ENCODE data around the gene SNX6.

SNX6 gene

GRCh38 chr14:34633742-34634141 is 3.8 kb upstream of the SNX6 start:
- no peak for DNase-seq (ENCODE audit: low spot score)
- in situ Hi-C loops (cut with MboI; ENCODE audit: low sequenced_read_pairs, unreplicated experiment), result no loop called here
- no peak for TF ChIP-seq CTCF (IDR thresholded peaks at IDR 0.05; ENCODE audit: borderline replicate concordance, control extremely low read depth, extremely low read depth, insufficient read depth, missing control alignments)

GRCh38 chr14:34632411-34632978 is 2.5 kb upstream of the SNX6 start:
- in situ Hi-C loops (cut with MboI; ENCODE audit: low sequenced_read_pairs, unreplicated experiment), result no loop called here
- DNase-seq (ENCODE audit: low spot score), result no peak
- TF ChIP-seq CTCF (IDR thresholded peaks at IDR 0.05; ENCODE audit: borderline replicate concordance, control extremely low read depth, extremely low read depth, insufficient read depth, missing control alignments), result no peak

- in situ Hi-C loops (cut with MboI; ENCODE audit: low sequenced_read_pairs, unreplicated experiment), result no loop called here
- no peak for TF ChIP-seq CTCF (IDR thresholded peaks at IDR 0.05; ENCODE audit: borderline replicate concordance, control extremely low read depth, extremely low read depth, insufficient read depth, missing control alignments)
- no peak for DNase-seq (ENCODE audit: low spot score)
Observed at GRCh38 chr14:34629344-34629656, 648 bp downstream of the SNX6 start.

- TF ChIP-seq CTCF (IDR thresholded peaks at IDR 0.05; ENCODE audit: borderline replicate concordance, control extremely low read depth, extremely low read depth, insufficient read depth, missing control alignments), result no peak
- DNase-seq (ENCODE audit: low spot score), result no peak
- in situ Hi-C loops (cut with MboI; ENCODE audit: low sequenced_read_pairs, unreplicated experiment), result no loop called here
Observed at GRCh38 chr14:34628681-34629135, 1.2 kb downstream of the SNX6 start.

GRCh38 chr14:34623506-34623905 is 6.4 kb downstream of the SNX6 start:
- in situ Hi-C loops (cut with MboI; ENCODE audit: low sequenced_read_pairs, unreplicated experiment), result no loop called here
- no peak for TF ChIP-seq CTCF (IDR thresholded peaks at IDR 0.05; ENCODE audit: borderline replicate concordance, control extremely low read depth, extremely low read depth, insufficient read depth, missing control alignments)
- DNase-seq (ENCODE audit: low spot score), result no peak

- DNase-seq (ENCODE audit: low spot score), result no peak
- no peak for TF ChIP-seq CTCF (IDR thresholded peaks at IDR 0.05; ENCODE audit: borderline replicate concordance, control extremely low read depth, extremely low read depth, insufficient read depth, missing control alignments)
- in situ Hi-C loops (cut with MboI; ENCODE audit: low sequenced_read_pairs, unreplicated experiment), result no loop called here
Observed at GRCh38 chr14:34620839-34621238, 9.1 kb downstream of the SNX6 start.

- DNase-seq (ENCODE audit: low spot score), result no peak
- in situ Hi-C loops (cut with MboI; ENCODE audit: low sequenced_read_pairs, unreplicated experiment), result no loop called here
- TF ChIP-seq CTCF (IDR thresholded peaks at IDR 0.05; ENCODE audit: borderline replicate concordance, control extremely low read depth, extremely low read depth, insufficient read depth, missing control alignments), result no peak
Observed at GRCh38 chr14:34620115-34620514, 9.8 kb downstream of the SNX6 start.

All from GM13976 (cell line).